D341Med (cell line): ENCODE results near the gene PDSS2.
A peak's percentile ranks its signal among the peaks of the same experiment; 100 is the strongest.
"Not testable (repeated sequence)": the region's sequence is repeated elsewhere in the genome, so short reads cannot be mapped to it uniquely, and the experiment has no call there.

Source experiments
- DNase-seq: peaks from one replicate; pipeline ENCODE4 v3.0.0; 2012; ENCODE audit warnings: low spot score

The PDSS2 gene

DNA sequence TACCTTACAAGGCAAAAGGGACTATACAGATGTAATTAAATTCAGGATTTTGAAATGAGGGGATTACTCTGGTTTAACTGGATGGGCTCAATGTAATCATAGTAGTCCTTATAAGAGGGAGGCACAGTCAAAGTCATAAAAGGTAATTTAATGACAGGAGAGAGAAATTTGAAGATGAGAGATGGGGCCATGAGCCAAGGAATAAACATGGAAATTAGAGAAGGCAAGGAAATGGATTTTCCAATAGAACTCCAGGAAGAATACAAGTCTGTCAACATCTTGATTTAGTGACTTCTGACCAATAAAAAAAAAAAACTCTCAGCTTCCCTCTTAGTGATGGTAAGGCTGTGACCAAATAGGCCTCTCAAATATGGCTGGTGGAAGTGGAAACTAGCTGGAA is 242.1 kb downstream of the PDSS2 start:
- DNase-seq: no peak

- no peak for DNase-seq
Measured at GRCh38 chr6:107216197-107216933, 243.0 kb downstream of the PDSS2 start.

- no peak for DNase-seq
Measured at GRCh38 chr6:107215334-107215733, 244.0 kb downstream of the PDSS2 start.

DNA sequence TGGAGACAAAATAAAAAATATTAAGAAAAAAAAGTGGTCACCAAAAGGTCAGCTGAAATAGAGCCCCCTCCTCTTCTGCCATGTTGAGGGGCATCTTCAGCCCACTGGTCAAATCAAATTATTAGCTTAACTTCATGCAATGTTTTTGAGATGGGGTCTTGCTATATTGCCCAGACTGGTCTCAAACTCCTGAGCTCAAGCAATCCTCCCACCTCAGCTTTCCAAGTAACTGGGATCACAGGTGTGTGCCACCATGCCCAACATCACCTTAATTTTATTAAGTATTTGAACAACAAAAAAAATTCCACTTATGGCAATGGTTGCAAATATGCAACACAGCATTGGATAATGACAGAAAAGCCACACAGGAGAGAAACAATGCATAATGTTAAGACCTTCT is 244.7 kb downstream of the PDSS2 start:
- no peak for DNase-seq

DNA sequence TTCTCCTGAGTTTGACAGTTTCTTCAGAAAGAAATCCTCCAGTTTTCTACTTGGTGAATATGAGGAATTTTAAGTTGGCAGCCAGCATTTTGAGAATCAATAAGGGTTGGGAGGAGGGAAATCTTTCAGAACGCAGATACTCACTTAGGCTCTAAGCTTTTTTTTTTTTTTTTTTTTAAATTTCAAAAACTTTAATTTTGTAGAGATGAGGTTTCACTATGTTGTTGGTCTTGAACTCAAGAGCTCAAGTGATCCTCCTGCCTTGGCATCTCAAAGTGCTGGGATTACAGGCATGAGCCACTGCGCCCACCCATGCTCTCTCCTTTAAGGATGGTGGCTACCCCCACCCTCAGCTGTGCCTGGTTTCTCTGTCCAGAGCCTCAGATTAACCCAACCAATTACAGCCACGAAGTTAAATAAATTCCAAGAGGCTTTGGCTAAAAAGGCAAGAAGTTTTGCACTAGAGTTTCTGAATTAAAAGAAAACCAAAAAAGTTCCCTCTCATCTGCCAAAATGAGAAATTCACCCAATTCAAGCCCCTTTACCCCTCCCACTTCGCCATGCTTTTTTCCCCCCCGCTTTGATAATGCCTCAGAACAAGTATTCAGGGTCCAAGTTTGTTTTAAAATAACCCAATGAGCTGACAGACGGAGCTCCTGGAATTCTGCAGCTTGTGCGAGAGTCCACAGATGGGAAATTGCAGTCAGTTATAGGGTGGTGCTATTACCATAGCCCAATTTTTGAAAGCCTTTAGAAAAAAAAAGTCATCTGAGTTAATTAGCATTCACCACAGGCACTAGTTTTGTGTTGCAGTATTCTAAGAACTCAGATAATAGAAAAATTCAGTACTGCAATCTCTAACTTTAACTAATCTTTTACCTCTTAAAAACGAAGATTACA is 249.7 kb downstream of the PDSS2 start:
- no peak for DNase-seq

DNA sequence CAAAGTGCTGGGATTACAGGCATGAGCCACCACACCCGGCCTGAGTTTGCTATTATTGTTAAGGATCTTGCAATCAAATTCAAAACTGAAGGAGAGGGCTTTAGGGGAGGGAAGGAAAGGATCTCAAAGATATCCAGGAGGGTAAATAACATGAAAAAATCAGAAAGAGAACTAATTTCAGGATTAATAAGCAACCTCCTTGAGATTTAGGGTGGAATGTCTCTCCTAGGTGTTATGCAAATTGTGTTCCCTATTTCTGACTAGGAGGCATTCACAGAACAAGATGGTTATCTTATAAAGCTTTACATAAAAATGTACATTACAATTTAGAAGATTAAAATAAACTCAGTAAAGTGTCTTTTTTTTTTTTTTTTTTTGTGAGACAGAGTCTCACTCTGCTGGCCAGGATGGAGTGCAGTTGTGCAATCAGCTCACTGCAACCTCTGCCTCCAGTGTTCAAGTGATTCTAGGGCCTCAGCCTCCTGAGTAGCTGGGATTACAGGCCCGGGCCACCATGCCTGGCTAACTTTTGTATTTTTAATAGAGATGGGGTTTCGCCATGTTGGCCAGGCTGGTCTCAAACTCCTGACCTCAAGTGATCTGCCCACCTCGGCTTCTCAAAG is 252.0 kb downstream of the PDSS2 start:
- no peak for DNase-seq

GRCh38 chr6:107205058-107205998 is 254.0 kb downstream of the PDSS2 start:
- DNase-seq: no peak

- DNase-seq: no peak
Measured at GRCh38 chr6:107202876-107203468, 256.4 kb downstream of the PDSS2 start.

DNA sequence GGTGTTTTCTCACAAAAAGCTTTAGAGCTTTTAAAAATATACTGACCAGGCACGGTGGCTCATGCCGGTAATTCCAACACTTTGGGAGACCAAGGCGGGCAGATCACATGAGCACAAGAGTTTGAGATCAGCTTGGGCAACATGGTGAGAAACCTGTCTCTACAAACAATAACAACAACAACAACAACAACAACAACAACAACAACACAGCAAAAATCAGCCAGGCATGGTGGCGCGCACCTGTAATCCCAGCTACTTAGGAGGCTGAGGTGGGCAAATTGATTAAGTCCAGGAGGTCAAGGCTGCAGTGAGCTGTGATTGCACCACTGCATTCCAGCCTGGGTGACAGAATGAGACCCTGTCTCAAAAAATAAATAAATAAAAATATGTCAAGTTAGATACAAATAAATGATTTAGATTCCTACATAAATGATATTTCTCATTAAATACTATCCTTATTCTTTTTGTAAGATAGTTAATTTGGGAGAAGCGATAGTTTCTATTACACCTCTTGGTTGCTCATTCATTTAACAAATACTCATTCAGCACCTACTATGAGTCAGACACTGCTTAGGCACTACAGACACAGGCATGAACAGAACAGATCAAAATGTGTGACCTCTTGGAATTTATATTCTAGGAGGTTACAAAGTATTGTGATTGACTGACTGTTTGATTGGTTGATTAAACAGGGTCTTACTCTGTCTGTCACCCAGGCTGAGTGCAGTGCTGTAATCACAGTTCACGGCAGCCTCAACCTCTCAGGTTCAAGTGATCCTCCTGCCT is 260.5 kb downstream of the PDSS2 start:
- DNase-seq: no peak

DNA sequence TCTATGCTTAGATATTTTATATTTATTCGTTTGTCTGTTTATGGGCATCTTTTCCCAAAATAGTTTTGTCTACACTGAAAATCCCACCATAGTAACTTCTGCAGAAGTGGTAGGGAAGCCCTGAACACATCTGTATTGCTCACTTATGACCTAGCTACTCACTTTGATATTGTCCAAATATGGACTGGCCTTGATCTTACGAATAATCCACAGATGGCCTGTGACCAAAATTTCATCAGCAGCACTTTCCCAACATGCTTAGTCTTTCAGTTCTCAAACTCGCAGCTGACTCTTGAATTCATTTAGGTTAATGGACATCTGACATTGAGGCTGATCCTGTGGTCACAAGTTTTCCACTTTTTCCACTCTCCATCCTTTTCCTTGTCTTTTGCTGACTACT is 263.2 kb downstream of the PDSS2 start:
- DNase-seq: no peak

DNA sequence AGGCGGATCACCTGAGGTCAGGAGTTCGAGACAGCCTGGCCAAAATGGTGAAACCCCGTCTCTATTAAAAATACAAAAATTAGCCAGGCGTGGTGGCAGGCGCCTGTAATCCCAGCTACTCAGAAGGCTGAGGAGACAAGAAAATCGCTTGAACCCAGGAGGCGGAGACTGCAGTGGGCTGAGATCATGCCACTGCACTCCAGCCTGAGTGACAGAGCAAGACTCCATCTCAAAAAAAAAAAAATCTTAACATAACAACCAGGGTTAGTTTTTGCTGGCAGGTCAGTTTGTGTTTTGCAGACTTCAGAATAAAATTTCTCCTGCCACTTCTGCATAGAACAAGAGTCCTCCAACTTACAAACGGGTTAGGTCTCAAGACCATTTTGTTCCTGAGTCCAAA is 264.6 kb downstream of the PDSS2 start:
- not testable (repeated sequence) for DNase-seq

GRCh38 chr6:107192830-107193229 is 266.5 kb downstream of the PDSS2 start:
- no peak for DNase-seq

DNA sequence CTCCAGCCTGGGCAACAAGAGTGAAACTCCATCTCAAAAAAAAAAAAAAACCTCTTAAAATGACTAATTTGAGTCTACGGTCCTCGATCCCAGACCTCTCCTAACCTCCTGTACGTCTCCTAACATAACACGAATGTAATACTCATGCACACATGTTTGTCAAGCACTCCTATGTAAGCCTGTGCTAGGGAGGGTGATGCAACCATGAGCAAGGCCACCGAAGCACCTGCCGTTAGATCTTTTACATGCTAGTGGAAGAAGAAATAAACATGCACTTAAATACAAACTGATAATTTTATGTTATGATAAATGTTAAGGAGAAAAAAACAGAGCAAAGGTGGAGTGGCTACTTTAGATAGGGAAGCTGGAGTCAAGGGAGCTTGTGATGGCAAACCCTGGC is 271.7 kb downstream of the PDSS2 start:
- DNase-seq: no peak

DNA sequence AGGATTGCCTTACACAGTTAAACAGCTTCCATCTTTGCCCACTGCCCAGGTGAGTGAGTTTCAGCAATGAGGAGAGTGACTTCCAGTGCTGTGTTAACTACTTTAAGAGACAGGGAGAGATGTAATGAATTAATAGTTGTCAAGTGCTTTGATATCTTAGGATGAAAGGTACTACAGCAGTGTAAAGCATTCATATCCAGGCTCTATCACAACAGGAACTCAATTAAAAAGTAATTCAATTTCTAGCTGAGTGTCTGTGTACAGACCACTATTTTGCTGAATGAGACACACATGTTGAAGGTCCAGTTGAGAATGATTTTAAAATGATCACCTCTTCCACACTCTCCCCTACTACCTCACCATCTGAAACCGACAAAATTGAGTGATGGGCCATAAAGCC is 273.3 kb downstream of the PDSS2 start:
- no peak for DNase-seq

GRCh38 chr6:107185391-107185970 is 273.9 kb downstream of the PDSS2 start:
- DNase-seq: peak; percentile 48

GRCh38 chr6:107184435-107184834 is 274.9 kb downstream of the PDSS2 start:
- no peak for DNase-seq

DNA sequence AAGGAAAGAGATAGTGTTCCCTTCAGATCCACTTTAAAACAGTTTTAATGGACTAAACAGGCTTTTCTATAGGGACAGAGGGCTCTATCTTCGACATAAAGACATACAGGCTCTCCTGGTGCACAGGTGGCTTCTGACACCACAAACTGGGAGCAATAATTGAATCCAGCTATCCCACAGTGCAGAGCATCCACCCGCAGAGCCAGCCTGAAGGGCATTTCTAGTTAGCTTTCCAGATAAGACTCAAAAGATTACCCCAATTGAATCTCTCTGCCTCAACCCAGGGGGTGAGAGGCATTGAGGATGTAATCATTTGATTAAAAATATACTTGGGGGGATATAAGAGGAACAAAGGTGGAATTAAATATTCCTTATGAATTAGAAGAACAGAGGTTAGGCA is 279.3 kb downstream of the PDSS2 start:
- DNase-seq: no peak

DNA sequence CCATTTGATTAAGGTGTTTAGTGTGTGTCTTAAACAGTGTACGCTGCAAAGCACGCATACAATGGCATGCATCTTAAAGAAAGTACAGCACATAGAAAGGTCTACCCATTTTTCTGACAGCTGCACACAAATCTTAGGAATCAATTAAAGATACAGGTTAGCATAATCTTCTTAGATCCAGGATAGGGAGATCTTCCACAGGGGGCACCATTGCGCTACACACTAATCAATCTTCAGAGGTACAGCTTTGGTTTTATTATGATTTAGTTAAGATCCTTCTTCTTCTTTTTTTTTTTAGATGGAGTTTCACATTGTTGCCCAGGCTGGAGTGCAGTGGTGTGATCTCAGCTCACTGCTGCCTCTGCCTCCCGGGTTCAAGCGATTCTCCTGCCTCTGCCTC is 280.4 kb downstream of the PDSS2 start:
- DNase-seq: peak; percentile 49

GRCh38 chr6:107173779-107174178 is 285.6 kb downstream of the PDSS2 start:
- no peak for DNase-seq

DNA sequence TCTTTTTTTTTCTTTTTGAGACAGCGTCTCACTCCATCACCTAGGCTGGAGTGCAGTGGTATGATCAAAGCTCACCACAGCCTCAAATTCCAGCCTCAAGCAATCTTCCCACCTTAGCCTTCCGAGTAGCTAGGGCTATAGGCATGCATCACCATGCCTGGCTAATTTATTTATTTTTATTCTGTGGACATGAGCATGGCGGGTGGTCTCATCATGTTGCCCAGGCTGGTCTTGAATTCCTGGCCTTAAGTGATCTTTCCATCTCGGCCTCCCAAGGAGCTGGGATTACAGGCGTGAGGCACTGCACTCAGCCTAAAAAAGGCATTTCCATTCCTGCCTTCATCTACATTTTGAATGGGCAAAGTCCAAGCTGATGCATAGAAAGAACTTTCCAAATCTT is 287.9 kb downstream of the PDSS2 start:
- DNase-seq: no peak
